HCT116 (cell line): ENCODE data around the gene SELE. TPM values are rescaled to one million over a fixed set of nuclear protein-coding genes. Genes with fewer than 3 reads are reported as not detected.

Source experiments
- ATAC-seq: fragments of 200-7000 bp; cut with Tn5 transposase; 2 replicates; pipeline ENCODE4 v1.9.1; 2020; ENCODE audit warnings: mild to moderate bottlenecking, moderate library complexity
- BruUV-seq: library from RNA; stranded (reverse); fragments of 400-500 nt; replicated peaks from 2 replicates; lab custom pipeline; 2021; lab: Mats Ljungman, UMichigan
- CTCF ChIA-PET: fragments of 300-600 bp; sonication (Branson Sonifier 250); formaldehyde crosslinking; loops from one replicate; lab custom pipeline; 2021; ENCODE audit warnings: antibody characterized with exemption; lab: Charles Lee
- POLR2A ChIA-PET: fragments of 300-600, 350-600 bp; sonication (Branson Sonifier 250); formaldehyde crosslinking; loops from one replicate; lab custom pipeline; 2021; ENCODE audit warnings: antibody characterized with exemption; lab: Charles Lee
- RAD21 ChIA-PET, 2 experiments: fragments of 300-600 bp; sonication (Branson Sonifier 250); formaldehyde crosslinking; loops; one replicate each; lab custom pipeline; 2023; ENCODE audit warnings: low total read pairs in 2 of 2; ENCODE audit not compliant: uncharacterized antibody in 2 of 2, unreplicated experiment in 2 of 2, low non-redundant PET in 1 of 2; lab: Charles Lee
- DNase-seq: peaks from one replicate; pipeline ENCODE4 v3.0.0-alpha.2; 2010; ENCODE audit warnings: low read depth, low spot score
- H2AFZ ChIP-seq: fragments of 200-600 bp; shearing (Covaris generic), sonication (generic); 2 replicates; pipeline ENCODE4 v1.6.1; 2017; ENCODE audit warnings: low read depth, mixed run types, mixed read lengths, antibody characterized with exemption, low read length; ENCODE audit not compliant: poor library complexity, severe bottlenecking
- H3K27ac ChIP-seq: 2 replicates; pipeline ENCODE4 v1.5.1; 2012; ENCODE audit warnings: low read depth, low read length
- H3K27me3 ChIP-seq: fragments of 200-600 bp; sonication (generic); 2 replicates; pipeline ENCODE4 v1.6.1; 2016; ENCODE audit warnings: mixed run types, low read length, mixed read lengths; ENCODE audit not compliant: insufficient read depth
- H3K36me3 ChIP-seq, 2 experiments: fragments of 200-500 bp in 1 of 2; fragments of 200-600 bp in 1 of 2; sonication (Bioruptor generic) in 1 of 2; sonication (generic) in 1 of 2; 2 replicates each; pipeline versions ENCODE4 v1.5.1 to v1.6.1; 2014 to 2016; ENCODE audit warnings: low read length in 2 of 2, inconsistent platforms in 1 of 2, mixed read lengths in 1 of 2, mixed run types in 1 of 2; ENCODE audit not compliant: insufficient read depth in 2 of 2, control insufficient read depth in 1 of 2
- H3K4me1 ChIP-seq, 2 experiments: fragments of 200-600 bp in 1 of 2; sonication (generic) in 1 of 2; 2 replicates each; pipeline versions ENCODE4 v1.5.1 to v1.6.1; 2012 to 2017; ENCODE audit warnings: low read length in 2 of 2, inconsistent platforms in 1 of 2, mild to moderate bottlenecking in 1 of 2, mixed read lengths in 1 of 2, mixed run types in 1 of 2, moderate library complexity in 1 of 2; ENCODE audit not compliant: insufficient read depth in 2 of 2, control insufficient read depth in 1 of 2
- H3K4me2 ChIP-seq: fragments of 200-600 bp; sonication (generic); 2 replicates; pipeline ENCODE4 v1.6.1; 2017; ENCODE audit warnings: mixed run types, low read length, mixed read lengths
- H3K4me3 ChIP-seq, 2 experiments: fragments of 200-600 bp in 1 of 2; sonication (generic) in 1 of 2; replicated peaks in 1 of 2; 2 replicates each; pipeline ENCODE4 v1.5.1; 2011 to 2016; ENCODE audit warnings: low read length in 2 of 2, control low read depth in 1 of 2, low read depth in 1 of 2, mild to moderate bottlenecking in 1 of 2, mixed read lengths in 1 of 2, mixed run types in 1 of 2
- H3K79me2 ChIP-seq: fragments of 200-600 bp; sonication (generic); 2 replicates; pipeline ENCODE4 v1.6.1; 2017; ENCODE audit warnings: mild to moderate bottlenecking, mixed run types, low read length, moderate library complexity, mixed read lengths; ENCODE audit not compliant: insufficient read depth
- H3K9ac ChIP-seq: fragments of 200-600 bp; sonication (generic); 2 replicates; pipeline ENCODE4 v1.6.1; 2016; ENCODE audit warnings: low read length, mixed read lengths
- H3K9me2 ChIP-seq: fragments of 200-600 bp; sonication (generic), shearing (Covaris generic); 2 replicates; pipeline ENCODE4 v1.6.1; 2017; ENCODE audit warnings: mixed run types, mild to moderate bottlenecking, moderate library complexity; ENCODE audit not compliant: insufficient read depth
- H3K9me3 ChIP-seq, 2 experiments: fragments of 200-500 bp in 1 of 2; fragments of 200-600 bp in 1 of 2; sonication (Bioruptor generic) in 1 of 2; sonication (generic) in 1 of 2; 2 replicates each; pipeline ENCODE4 v1.6.1; 2014 to 2017; ENCODE audit warnings: low read length in 2 of 2, mixed read lengths in 2 of 2, inconsistent platforms in 1 of 2, low read depth in 1 of 2, mild to moderate bottlenecking in 1 of 2, mixed run types in 1 of 2, moderate library complexity in 1 of 2; ENCODE audit not compliant: control insufficient read depth in 1 of 2, insufficient read depth in 1 of 2
- H4K20me1 ChIP-seq: fragments of 200-600 bp; sonication (generic), shearing (Covaris generic); 2 replicates; pipeline ENCODE4 v1.6.1; 2017; ENCODE audit warnings: mixed run types, mild to moderate bottlenecking, moderate library complexity; ENCODE audit not compliant: insufficient read depth
- CEBPB ChIP-seq: IDR thresholded peaks from 2 replicates; pipeline ENCODE4 v1.6.1; 2012; ENCODE audit warnings: low read depth
- CTCF ChIP-seq, 3 experiments: fragments of 200-600 bp in 1 of 3; sonication (generic) in 1 of 3; IDR thresholded peaks in 2 of 3; conservative IDR thresholded peaks in 1 of 3; 2 replicates each; pipeline ENCODE4 v1.5.1; 2012 to 2017; ENCODE audit warnings: low read depth in 2 of 3, low read length in 2 of 3, antibody characterized with exemption in 1 of 3, borderline replicate concordance in 1 of 3, control low read depth in 1 of 3, mild to moderate bottlenecking in 1 of 3, mixed read lengths in 1 of 3, mixed run types in 1 of 3, moderate library complexity in 1 of 3; ENCODE audit not compliant: insufficient read depth in 1 of 3
- EGR1 ChIP-seq: IDR thresholded peaks from 2 replicates; pipeline ENCODE4 v1.6.1; 2012; ENCODE audit warnings: low read depth
- EZH2 ChIP-seq: fragments of 200-600 bp; sonication (generic); IDR thresholded peaks from 2 replicates; pipeline ENCODE4 v1.6.1; 2017; ENCODE audit warnings: antibody characterized with exemption, mixed run types
- EZH2phosphoT487 ChIP-seq: fragments of 200-600 bp; IDR thresholded peaks from 2 replicates; pipeline ENCODE4 v1.6.1; 2018; ENCODE audit warnings: antibody characterized with exemption, borderline replicate concordance
- JUND ChIP-seq: IDR thresholded peaks from 2 replicates; pipeline ENCODE4 v1.6.1; 2012
- POLR2AphosphoS5 ChIP-seq: IDR thresholded peaks from 2 replicates; pipeline ENCODE4 v1.6.1; 2011; ENCODE audit warnings: mild to moderate bottlenecking, low read depth, low read length, moderate library complexity
- RAD21 ChIP-seq: IDR thresholded peaks from 2 replicates; pipeline ENCODE4 v1.6.1; 2012; ENCODE audit warnings: low read depth, mild to moderate bottlenecking
- SIN3A ChIP-seq: IDR thresholded peaks from 2 replicates; pipeline ENCODE4 v1.6.1; 2012; ENCODE audit warnings: low read depth
- TCF7L2 ChIP-seq: IDR thresholded peaks from 2 replicates; pipeline ENCODE4 v1.7.0; 2011; ENCODE audit warnings: borderline replicate concordance, inconsistent platforms; ENCODE audit not compliant: insufficient read depth, insufficient read length; ENCODE audit errors: extremely low read depth
- YY1 ChIP-seq: IDR thresholded peaks from 2 replicates; pipeline ENCODE4 v1.6.1; 2011; ENCODE audit warnings: low read length, low read depth, moderate library complexity, mild to moderate bottlenecking; ENCODE audit not compliant: insufficient replicate concordance; ENCODE audit errors: extremely low read depth
- ZNF274 ChIP-seq: fragments of 200-500 bp; sonication (Bioruptor generic); IDR thresholded peaks from 2 replicates; pipeline ENCODE4 v1.6.1; 2014; ENCODE audit warnings: mild to moderate bottlenecking, low read depth, low read length, inconsistent platforms
- intact Hi-C: fragments of 100-400 bp; cut with micrococcal nuclease; formaldehyde crosslinking; loops from 2 replicates; pipeline ENCODE4 v1.10.0; 2022
- total RNA-seq: library from RNA; stranded (reverse); gene quantifications from one replicate; pipeline ENCODE4 v1.2.1, GENCODE V29; 2021; ENCODE audit not compliant: unreplicated experiment
- TF ChIP-seq, protein P1 (sequence below): IDR thresholded peaks from 2 replicates; pipeline ENCODE4 v1.6.1; 2011; ENCODE audit warnings: mild to moderate bottlenecking, low read length, moderate library complexity; ENCODE audit not compliant: insufficient replicate concordance; ENCODE audit errors: extremely low read depth
- TF ChIP-seq, protein P2 (sequence below): IDR thresholded peaks from 2 replicates; pipeline ENCODE4 v1.6.1; 2012

SELE gene
- total RNA-seq, 1 experiment from 2014 or later: not detected

- Histone ChIP-seq H3K79me2 (no peaks in the 10 kb centered on the region), H2AFZ (no peak overlapping the region), H3K4me3 (no peak overlapping the region), H3K9me2 (no peaks in the 10 kb centered on the region), H4K20me1 (no peaks in the 10 kb centered on the region), H3K27ac (no peak overlapping the region), H3K4me1 (no peaks in the 10 kb centered on the region), H3K36me3 (no peaks in the 10 kb centered on the region), H3K27me3 (no peaks in the 10 kb centered on the region), H3K4me2 (no peak overlapping the region), H3K9me3 (no peaks in the 10 kb centered on the region)
- ChIA-PET RAD21 (no interaction called here), CTCF (no interaction called here), POLR2A (no interaction called here)
- intact Hi-C loops: no loop called here
- ATAC-seq (no peak), DNase-seq (no peak)
- BruUV-seq: no TSS peak
- TF ChIP-seq, protein P1, sequence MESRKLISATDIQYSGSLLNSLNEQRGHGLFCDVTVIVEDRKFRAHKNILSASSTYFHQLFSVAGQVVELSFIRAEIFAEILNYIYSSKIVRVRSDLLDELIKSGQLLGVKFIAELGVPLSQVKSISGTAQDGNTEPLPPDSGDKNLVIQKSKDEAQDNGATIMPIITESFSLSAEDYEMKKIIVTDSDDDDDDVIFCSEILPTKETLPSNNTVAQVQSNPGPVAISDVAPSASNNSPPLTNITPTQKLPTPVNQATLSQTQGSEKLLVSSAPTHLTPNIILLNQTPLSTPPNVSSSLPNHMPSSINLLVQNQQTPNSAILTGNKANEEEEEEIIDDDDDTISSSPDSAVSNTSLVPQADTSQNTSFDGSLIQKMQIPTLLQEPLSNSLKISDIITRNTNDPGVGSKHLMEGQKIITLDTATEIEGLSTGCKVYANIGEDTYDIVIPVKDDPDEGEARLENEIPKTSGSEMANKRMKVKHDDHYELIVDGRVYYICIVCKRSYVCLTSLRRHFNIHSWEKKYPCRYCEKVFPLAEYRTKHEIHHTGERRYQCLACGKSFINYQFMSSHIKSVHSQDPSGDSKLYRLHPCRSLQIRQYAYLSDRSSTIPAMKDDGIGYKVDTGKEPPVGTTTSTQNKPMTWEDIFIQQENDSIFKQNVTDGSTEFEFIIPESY: no peak
- TF ChIP-seq CEBPB (no peak), ZNF274 (no peak), CTCF (IDR thresholded peaks at IDR 0.05 in 2 of 3, conservative IDR thresholded peaks at IDR 0.05 in 1 of 3; ENCODE audit: borderline replicate concordance in 1 of 3, insufficient read depth in 1 of 3, low read depth in 2 of 3, low read length in 2 of 3) (no peak), EGR1 (no peak), EZH2phosphoT487 (no peak), JUND (no peak), SIN3A (no peak), RAD21 (no peak), EZH2 (no peak), TCF7L2 (no peak), YY1 (no peak), POLR2AphosphoS5 (no peak)
- TF ChIP-seq, protein P2, sequence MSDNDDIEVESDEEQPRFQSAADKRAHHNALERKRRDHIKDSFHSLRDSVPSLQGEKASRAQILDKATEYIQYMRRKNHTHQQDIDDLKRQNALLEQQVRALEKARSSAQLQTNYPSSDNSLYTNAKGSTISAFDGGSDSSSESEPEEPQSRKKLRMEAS: no peak
- TF ChIP-seq, all 23 proteins: peak for 0
- H3K9ac ChIP-seq: no peak overlapping the region
Observed at GRCh38 chr1:169697755-169698154, 36.1 kb downstream of the SELE start.
